ENCODE data around the gene CHCHD6. TPM values are rescaled to one million over a fixed set of nuclear protein-coding genes. Genes with fewer than 3 reads are reported as not detected.

CHCHD6 gene
- total RNA-seq, 6 experiments from 2014 or later: 1.7 to 5.3 (median 4.2) TPM

DNA sequence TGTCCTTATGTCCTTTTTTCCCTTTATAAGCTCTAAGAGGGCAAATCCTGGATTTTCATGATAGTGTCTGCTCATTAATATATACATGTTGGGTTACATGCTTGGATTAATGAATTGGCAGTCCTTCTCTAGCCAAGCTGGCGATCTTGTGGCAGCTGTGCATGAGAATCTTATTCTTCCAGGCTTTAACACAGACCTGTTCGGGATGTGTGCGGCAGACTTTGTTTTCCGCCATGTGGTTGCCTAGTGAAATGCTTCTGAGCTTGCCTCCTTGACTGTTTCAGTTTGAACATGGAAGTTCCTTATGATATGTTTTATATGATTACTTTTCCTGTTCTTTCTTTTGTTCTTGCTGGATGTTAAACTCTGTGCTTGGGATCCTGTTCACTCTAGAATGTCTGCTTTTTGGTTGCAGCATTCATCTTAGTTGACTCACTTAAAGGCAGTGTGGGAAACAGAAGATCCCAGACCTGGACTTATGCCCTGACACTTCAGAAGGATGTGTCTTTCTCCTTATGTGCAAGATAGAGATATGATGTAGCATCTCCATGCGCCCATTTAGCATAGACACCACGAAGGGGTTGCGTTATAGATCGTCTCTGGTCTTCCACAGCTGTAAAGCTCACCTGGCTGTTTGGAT lies 7.2 kb downstream of the CHCHD6 start:
- WGBS (ENCODE audit: insufficient coverage, low coverage, low lambda C conversion rate, missing lambda C conversion rate): 92% methylated on average over 8 of the region's 8 CpGs
- no peak overlapping the region for H3K4me3 ChIP-seq
- H3K4me1 ChIP-seq: no peaks in the 10 kb centered on the region
- no peaks in the 10 kb centered on the region for H3K27me3 ChIP-seq
- ATAC-seq (no peak), DNase-seq (no peak)
- H3K9me3 ChIP-seq: no peaks in the 10 kb centered on the region
- no peaks in the 10 kb centered on the region for H3K36me3 ChIP-seq
- TF ChIP-seq, protein P1, sequence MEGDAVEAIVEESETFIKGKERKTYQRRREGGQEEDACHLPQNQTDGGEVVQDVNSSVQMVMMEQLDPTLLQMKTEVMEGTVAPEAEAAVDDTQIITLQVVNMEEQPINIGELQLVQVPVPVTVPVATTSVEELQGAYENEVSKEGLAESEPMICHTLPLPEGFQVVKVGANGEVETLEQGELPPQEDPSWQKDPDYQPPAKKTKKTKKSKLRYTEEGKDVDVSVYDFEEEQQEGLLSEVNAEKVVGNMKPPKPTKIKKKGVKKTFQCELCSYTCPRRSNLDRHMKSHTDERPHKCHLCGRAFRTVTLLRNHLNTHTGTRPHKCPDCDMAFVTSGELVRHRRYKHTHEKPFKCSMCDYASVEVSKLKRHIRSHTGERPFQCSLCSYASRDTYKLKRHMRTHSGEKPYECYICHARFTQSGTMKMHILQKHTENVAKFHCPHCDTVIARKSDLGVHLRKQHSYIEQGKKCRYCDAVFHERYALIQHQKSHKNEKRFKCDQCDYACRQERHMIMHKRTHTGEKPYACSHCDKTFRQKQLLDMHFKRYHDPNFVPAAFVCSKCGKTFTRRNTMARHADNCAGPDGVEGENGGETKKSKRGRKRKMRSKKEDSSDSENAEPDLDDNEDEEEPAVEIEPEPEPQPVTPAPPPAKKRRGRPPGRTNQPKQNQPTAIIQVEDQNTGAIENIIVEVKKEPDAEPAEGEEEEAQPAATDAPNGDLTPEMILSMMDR (IDR thresholded peaks at IDR 0.05): no peak
- no peak for TF ChIP-seq POLR2A (IDR thresholded peaks at IDR 0.05)
- intact Hi-C loops (cut with DNase I): no loop called here
- no peak overlapping the region for H3K27ac ChIP-seq

DNA sequence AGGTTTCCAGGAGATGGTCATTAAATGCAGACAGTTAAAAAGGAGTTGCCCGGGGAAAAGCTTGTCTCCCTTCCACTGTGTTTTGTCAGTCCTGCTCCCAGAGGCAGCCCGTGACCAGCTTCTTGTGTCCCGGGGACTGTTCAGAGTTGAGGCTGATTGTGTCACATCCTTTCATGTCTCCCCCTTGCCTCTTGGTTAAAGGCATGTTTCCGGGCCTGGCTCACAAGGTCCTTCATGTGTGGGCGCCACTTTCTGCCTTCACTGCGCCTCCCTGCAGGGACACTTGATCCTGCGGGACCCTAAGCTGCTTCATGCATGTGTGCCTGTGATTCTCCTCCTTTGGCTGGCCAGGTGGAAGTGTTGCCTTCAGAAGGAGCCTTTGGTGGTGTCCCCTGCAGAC lies 9.2 kb downstream of the CHCHD6 start:
- DNase-seq (no peak), ATAC-seq (no peak)
- Histone ChIP-seq H3K27me3 (no peaks in the 10 kb centered on the region), H3K4me3 (no peak overlapping the region), H3K9me3 (no peaks in the 10 kb centered on the region), H3K4me1 (no peaks in the 10 kb centered on the region), H3K36me3 (no peaks in the 10 kb centered on the region), H3K27ac (no peak overlapping the region)
- 91% methylated on average over 4 of the region's 7 CpGs for WGBS (ENCODE audit: insufficient coverage, low coverage, low lambda C conversion rate, missing lambda C conversion rate)
- intact Hi-C loops (cut with DNase I): no loop called here
- TF ChIP-seq, protein P1 (IDR thresholded peaks at IDR 0.05): no peak
- TF ChIP-seq POLR2A (IDR thresholded peaks at IDR 0.05): no peak

DNA sequence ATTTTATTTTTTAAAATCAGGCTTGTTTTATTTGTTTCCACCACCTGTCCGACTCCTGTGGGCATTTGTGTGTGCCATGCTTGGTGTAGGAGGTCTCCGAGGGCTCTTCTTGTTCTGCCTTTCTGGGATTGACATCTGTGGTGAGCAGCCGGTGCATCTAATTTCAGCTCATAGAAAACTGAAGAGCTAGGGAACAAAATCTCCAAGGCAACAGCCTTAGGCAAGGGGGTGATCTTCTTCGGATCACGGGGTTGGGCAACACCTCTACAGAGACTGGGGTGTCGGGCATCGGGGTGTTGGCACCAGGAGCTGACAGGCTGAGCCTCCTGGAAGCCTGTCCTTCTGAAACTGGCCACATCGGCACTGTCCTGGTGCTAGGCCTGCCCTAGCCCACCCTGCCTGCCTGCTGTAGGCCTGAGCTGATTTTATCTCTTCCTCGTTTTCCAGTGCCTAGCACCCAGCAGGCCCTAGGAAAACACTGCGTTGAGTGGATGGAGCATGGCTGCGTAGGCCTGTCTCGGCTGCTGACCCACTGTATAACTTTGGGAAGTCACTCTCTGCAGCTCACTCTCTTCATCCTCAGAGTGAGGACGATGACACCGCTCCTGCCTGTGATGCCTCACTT lies 10.3 kb downstream of the CHCHD6 start:
- Histone ChIP-seq H3K9me3 (no peaks in the 10 kb centered on the region), H3K4me1 (no peaks in the 10 kb centered on the region), H3K27ac (no peak overlapping the region), H3K4me3 (no peak overlapping the region), H3K27me3 (no peaks in the 10 kb centered on the region), H3K36me3 (no peaks in the 10 kb centered on the region)
- intact Hi-C loops (cut with DNase I): no loop called here
- DNase-seq (no peak), ATAC-seq (no peak)
- TF ChIP-seq POLR2A (IDR thresholded peaks at IDR 0.05): no peak
- TF ChIP-seq, protein P1 (IDR thresholded peaks at IDR 0.05): no peak
- WGBS (ENCODE audit: insufficient coverage, low coverage, low lambda C conversion rate, missing lambda C conversion rate): 91% methylated on average over 10 of the region's 14 CpGs

DNA sequence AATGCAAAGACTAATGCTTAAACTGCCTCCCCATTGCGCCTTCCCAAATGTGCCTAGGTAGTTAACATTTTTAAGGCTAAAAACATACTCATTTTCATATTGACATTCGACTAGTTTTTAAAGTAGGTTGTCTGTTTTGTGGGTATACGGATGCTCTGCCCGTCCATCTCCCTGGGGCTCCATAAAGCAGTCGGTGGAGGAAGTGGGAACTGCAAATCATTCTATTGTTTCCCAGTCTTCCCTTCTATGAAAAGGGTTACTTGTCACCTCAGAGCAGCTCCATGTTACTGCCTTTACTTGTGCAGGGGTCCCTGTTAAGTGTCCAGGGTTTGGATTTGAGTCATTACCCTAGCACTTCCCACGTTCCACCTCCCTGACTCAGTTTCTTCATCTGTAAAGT lies 10.9 kb downstream of the CHCHD6 start:
- ATAC-seq: no peak
- 69% methylated on average over 6 of the region's 6 CpGs for WGBS (ENCODE audit: insufficient coverage, low coverage, low lambda C conversion rate, missing lambda C conversion rate)

More for the DNA sequence above, 10.9 kb downstream of the CHCHD6 start:
- intact Hi-C loops (cut with DNase I): no loop called here
- TF ChIP-seq, protein P1 (IDR thresholded peaks at IDR 0.05): no peak
- TF ChIP-seq POLR2A (IDR thresholded peaks at IDR 0.05): no peak
- DNase-seq: no peak
- Histone ChIP-seq H3K36me3 (no peaks in the 10 kb centered on the region), H3K27me3 (no peaks in the 10 kb centered on the region), H3K4me1 (no peaks in the 10 kb centered on the region), H3K27ac (no peak overlapping the region), H3K4me3 (no peak overlapping the region), H3K9me3 (no peaks in the 10 kb centered on the region)

Measured in right lobe of liver (tissue), 6 donors.